OCI-LY1 (cell line): ENCODE measurements around the gene NUDT21.
"Not testable (repeated sequence)": the region's sequence is repeated elsewhere in the genome, so short reads cannot be mapped to it uniquely, and the experiment has no call there.

Experiments
- H2AFZ ChIP-seq: fragments of 200-600 bp; sonication (generic), shearing (Covaris generic); 2 replicates; pipeline ENCODE4 v1.6.0; 2014; ENCODE audit warnings: antibody characterized with exemption, mild to moderate bottlenecking, low read length
- H3F3A ChIP-seq: fragments of 200-600 bp; sonication (generic), shearing (Covaris generic); 2 replicates; pipeline ENCODE4 v1.6.0; 2014; ENCODE audit warnings: mild to moderate bottlenecking, antibody characterized with exemption, low read length, moderate library complexity; ENCODE audit not compliant: insufficient read depth
- H3K27ac ChIP-seq: fragments of 200-600 bp; sonication (generic); 2 replicates; pipeline ENCODE4 v1.5.1; 2014; ENCODE audit warnings: low read length, mixed run types, mild to moderate bottlenecking, low read depth; ENCODE audit not compliant: poor library complexity, severe bottlenecking
- H3K27me3 ChIP-seq: fragments of 200-600 bp; sonication (generic); 2 replicates; pipeline ENCODE4 v1.6.0; 2014; ENCODE audit warnings: antibody characterized with exemption, mild to moderate bottlenecking, low read length, moderate library complexity; ENCODE audit not compliant: insufficient read depth
- H3K36me3 ChIP-seq: fragments of 200-600 bp; sonication (generic); 2 replicates; pipeline ENCODE4 v1.6.1; 2014; ENCODE audit warnings: mild to moderate bottlenecking, antibody characterized with exemption, low read length, moderate library complexity, mixed read lengths; ENCODE audit not compliant: insufficient read depth
- H3K4me1 ChIP-seq: fragments of 200-600 bp; sonication (generic); 2 replicates; pipeline ENCODE4 v1.5.1; 2014; ENCODE audit warnings: mild to moderate bottlenecking, low read length, moderate library complexity; ENCODE audit not compliant: insufficient read depth, severe bottlenecking
- H3K4me2 ChIP-seq: fragments of 200-600 bp; sonication (generic), shearing (Covaris generic); 2 replicates; pipeline ENCODE4 v1.6.1; 2014; ENCODE audit warnings: low read length
- H3K4me3 ChIP-seq: fragments of 200-600 bp; sonication (generic); 2 replicates; pipeline ENCODE4 v1.5.1; 2014; ENCODE audit warnings: low read length, low read depth, mild to moderate bottlenecking, mixed read lengths; ENCODE audit not compliant: poor library complexity, severe bottlenecking
- H3K79me2 ChIP-seq: fragments of 200-600 bp; shearing (Covaris generic); 2 replicates; pipeline ENCODE4 v1.6.1; 2016; ENCODE audit warnings: mixed run types, low read length, mixed read lengths; ENCODE audit not compliant: insufficient read depth
- H3K9ac ChIP-seq: fragments of 200-600 bp; sonication (generic), shearing (Covaris generic); 2 replicates; pipeline ENCODE4 v1.6.1; 2014; ENCODE audit warnings: mild to moderate bottlenecking, low read length, mixed read lengths
- H3K9me2 ChIP-seq: fragments of 200-600 bp; sonication (generic), shearing (Covaris generic); 2 replicates; pipeline ENCODE4 v1.6.1; 2014; ENCODE audit warnings: low read depth, mild to moderate bottlenecking, low read length, mixed read lengths
- H3K9me3 ChIP-seq: fragments of 200-600 bp; shearing (Covaris generic); 2 replicates; pipeline ENCODE4 v1.6.1; 2014; ENCODE audit warnings: low read length, mixed read lengths
- H4K20me1 ChIP-seq: fragments of 200-600 bp; sonication (generic), shearing (Covaris generic); 2 replicates; pipeline ENCODE4 v1.6.0; 2016; ENCODE audit warnings: mild to moderate bottlenecking, low read length; ENCODE audit not compliant: insufficient read depth
- EZH2 ChIP-seq: fragments of 200-600 bp; sonication (generic), shearing (Covaris generic); IDR thresholded peaks from 2 replicates; pipeline ENCODE4 v1.8.0; 2017; ENCODE audit warnings: borderline replicate concordance, mixed run types, mild to moderate bottlenecking, antibody characterized with exemption, low read length, moderate library complexity, mixed read lengths
- TF ChIP-seq, protein P1 (sequence below): fragments of 200-600 bp; sonication (generic), shearing (Covaris generic); IDR thresholded peaks from 2 replicates; pipeline ENCODE4 v1.5.1; 2017; ENCODE audit warnings: mild to moderate bottlenecking, antibody characterized with exemption, low read length, moderate library complexity, mixed read lengths

Gene NUDT21

DNA sequence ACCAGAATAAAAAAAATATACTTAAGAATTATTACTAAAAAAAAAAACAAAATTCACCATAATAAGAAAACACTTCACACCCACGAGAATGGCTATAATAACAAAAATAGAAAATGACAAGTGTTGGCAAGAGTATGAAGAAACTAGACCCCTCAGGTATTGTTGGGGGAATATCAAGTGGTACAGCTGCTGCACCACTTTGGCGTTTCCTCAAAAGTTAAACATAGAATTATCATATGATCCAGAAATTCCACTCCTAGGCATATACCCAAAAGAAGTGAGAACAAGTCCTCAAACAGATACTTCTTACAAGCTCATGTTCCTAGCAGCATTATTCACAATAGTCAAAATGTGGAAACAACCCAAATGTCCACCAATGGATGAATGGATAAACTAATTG lies 52.1 kb downstream of the NUDT21 start:
- Histone ChIP-seq H3K27ac (no peak overlapping the region), H3K4me3 (no peak overlapping the region), H3K79me2 (no peaks in the 10 kb centered on the region), H3K27me3 (no peaks in the 10 kb centered on the region), H3K9me2 (no peaks in the 10 kb centered on the region), H3K36me3 (peaks cover 48% of the 10 kb centered on the region), H2AFZ (no peak overlapping the region), H4K20me1 (no peaks in the 10 kb centered on the region), H3K4me1 (no peaks in the 10 kb centered on the region), H3F3A (no peaks in the 10 kb centered on the region), H3K9me3 (no peaks in the 10 kb centered on the region), H3K4me2 (no peak overlapping the region), H3K9ac (no peak overlapping the region)
- TF ChIP-seq, protein P1, sequence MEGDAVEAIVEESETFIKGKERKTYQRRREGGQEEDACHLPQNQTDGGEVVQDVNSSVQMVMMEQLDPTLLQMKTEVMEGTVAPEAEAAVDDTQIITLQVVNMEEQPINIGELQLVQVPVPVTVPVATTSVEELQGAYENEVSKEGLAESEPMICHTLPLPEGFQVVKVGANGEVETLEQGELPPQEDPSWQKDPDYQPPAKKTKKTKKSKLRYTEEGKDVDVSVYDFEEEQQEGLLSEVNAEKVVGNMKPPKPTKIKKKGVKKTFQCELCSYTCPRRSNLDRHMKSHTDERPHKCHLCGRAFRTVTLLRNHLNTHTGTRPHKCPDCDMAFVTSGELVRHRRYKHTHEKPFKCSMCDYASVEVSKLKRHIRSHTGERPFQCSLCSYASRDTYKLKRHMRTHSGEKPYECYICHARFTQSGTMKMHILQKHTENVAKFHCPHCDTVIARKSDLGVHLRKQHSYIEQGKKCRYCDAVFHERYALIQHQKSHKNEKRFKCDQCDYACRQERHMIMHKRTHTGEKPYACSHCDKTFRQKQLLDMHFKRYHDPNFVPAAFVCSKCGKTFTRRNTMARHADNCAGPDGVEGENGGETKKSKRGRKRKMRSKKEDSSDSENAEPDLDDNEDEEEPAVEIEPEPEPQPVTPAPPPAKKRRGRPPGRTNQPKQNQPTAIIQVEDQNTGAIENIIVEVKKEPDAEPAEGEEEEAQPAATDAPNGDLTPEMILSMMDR = no peak
- no peak for TF ChIP-seq EZH2

DNA sequence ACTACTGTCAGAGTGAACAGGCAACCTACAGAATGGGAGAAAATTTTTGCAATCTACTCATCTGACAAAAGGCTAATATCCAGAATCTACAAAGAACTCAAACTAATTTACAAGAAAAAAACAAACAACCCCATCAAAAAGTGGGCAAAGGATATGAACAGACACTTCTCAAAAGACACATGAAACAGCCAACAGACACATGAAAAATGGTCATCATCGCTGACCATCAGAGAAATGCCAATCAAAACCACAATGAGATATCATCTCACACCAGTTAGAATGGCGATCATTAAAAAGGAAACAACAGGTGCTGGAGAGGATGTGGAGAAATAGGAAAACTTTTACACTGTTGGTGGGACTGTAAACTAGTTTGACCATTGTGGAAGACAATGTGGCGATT lies 54.4 kb downstream of the NUDT21 start:
- H3K4me2 ChIP-seq, H3K27me3 ChIP-seq, H2AFZ ChIP-seq, H3K9me3 ChIP-seq, H3K27ac ChIP-seq, H3F3A ChIP-seq, H3K9me2 ChIP-seq, H3K4me1 ChIP-seq, H3K4me3 ChIP-seq, H3K9ac ChIP-seq, H4K20me1 ChIP-seq, H3K79me2 ChIP-seq: not testable (repeated sequence)
- peaks cover 32% of the 10 kb centered on the region for H3K36me3 ChIP-seq

DNA sequence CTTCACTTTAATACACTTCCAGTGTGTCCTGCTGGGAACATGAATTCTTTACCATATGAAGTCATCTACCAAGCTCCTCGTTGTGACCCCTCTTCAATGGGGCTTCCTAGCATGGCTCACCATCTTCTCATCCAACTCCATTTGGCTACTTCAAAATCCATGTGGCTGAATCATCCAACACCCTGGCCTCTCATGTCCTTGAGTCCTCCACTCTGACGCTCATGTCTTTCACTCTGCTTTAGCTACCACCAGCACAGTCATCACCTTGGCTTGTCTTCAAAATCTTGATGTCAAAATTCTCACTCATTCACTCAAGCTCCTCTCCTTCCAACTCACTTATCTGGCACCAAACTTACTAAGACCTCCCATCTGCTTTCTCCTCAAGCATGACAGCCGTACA lies 61.6 kb downstream of the NUDT21 start:
- Histone ChIP-seq H3K9ac (no peak overlapping the region), H3F3A (no peaks in the 10 kb centered on the region), H3K9me3 (no peaks in the 10 kb centered on the region), H2AFZ (no peak overlapping the region), H3K27me3 (no peaks in the 10 kb centered on the region), H3K36me3 (peaks cover 71% of the 10 kb centered on the region), H3K4me3 (no peak overlapping the region), H4K20me1 (no peaks in the 10 kb centered on the region), H3K79me2 (no peaks in the 10 kb centered on the region), H3K27ac (no peak overlapping the region), H3K9me2 (no peaks in the 10 kb centered on the region), H3K4me1 (no peaks in the 10 kb centered on the region), H3K4me2 (no peak overlapping the region)
- no peak for TF ChIP-seq EZH2
- TF ChIP-seq, protein P1 = no peak

GRCh38 chr16:56388209-56388608 lies 62.9 kb downstream of the NUDT21 start:
- no peaks in the 10 kb centered on the region for H3K79me2 ChIP-seq

More at GRCh38 chr16:56388209-56388608, 62.9 kb downstream of the NUDT21 start:
- H3K9me2 ChIP-seq = no peaks in the 10 kb centered on the region
- no peaks in the 10 kb centered on the region for H3K4me1 ChIP-seq
- H3K9me3 ChIP-seq = no peaks in the 10 kb centered on the region
- H3K27me3 ChIP-seq = no peaks in the 10 kb centered on the region
- H4K20me1 ChIP-seq = no peaks in the 10 kb centered on the region
- no peak overlapping the region for H2AFZ ChIP-seq
- H3K4me2 ChIP-seq = no peak overlapping the region
- H3K36me3 ChIP-seq = peaks cover 84% of the 10 kb centered on the region
- no peak overlapping the region for H3K4me3 ChIP-seq
- H3F3A ChIP-seq = no peaks in the 10 kb centered on the region
- no peak for TF ChIP-seq EZH2
- TF ChIP-seq, protein P1 = no peak
- no peak overlapping the region for H3K27ac ChIP-seq
- no peak overlapping the region for H3K9ac ChIP-seq
